H1 (cell line): ENCODE measurements around the gene WDR37. TPM values are rescaled to one million over a fixed set of nuclear protein-coding genes. Genes with fewer than 3 reads are reported as not detected.

Source experiments
- ASH2L ChIP-seq: fragments of 200-600, 300-600 bp; sonication (generic); IDR thresholded peaks from one replicate; pipeline ENCODE4 v1.7.1; 2017; ENCODE audit warnings: low read length
- CTBP2 ChIP-seq: IDR thresholded peaks from 2 replicates; pipeline ENCODE4 v1.7.0; 2011; ENCODE audit warnings: borderline replicate concordance, mild to moderate bottlenecking, moderate library complexity, mixed read lengths, low read length; ENCODE audit not compliant: insufficient read depth, insufficient read length
- GABPA ChIP-seq: IDR thresholded peaks from 2 replicates; pipeline ENCODE4 v1.6.1; 2011; ENCODE audit warnings: mild to moderate bottlenecking, low read length, moderate library complexity, borderline replicate concordance; ENCODE audit not compliant: insufficient read depth
- POU5F1 ChIP-seq: IDR thresholded peaks from 2 replicates; pipeline ENCODE4 v1.6.1; 2011; ENCODE audit warnings: low read depth, mild to moderate bottlenecking, low read length, moderate library complexity
- SRF ChIP-seq: IDR thresholded peaks from 2 replicates; pipeline ENCODE4 v1.6.1; 2011; ENCODE audit warnings: mild to moderate bottlenecking, low read depth, low read length, moderate library complexity
- TBP ChIP-seq: IDR thresholded peaks from 2 replicates; pipeline ENCODE4 v1.6.1; 2011; ENCODE audit warnings: low read depth, low read length, improper control_type of control experiment
- polyA plus RNA-seq, 7 experiments: library from polyadenylated mRNA; depleted of rRNA in 3 of 7; stranded (reverse) in 5 of 7; unstranded in 2 of 7; fragments of >200 nt in 5 of 7; fragments of 200-250 nt in 2 of 7; gene quantifications; 1 replicate in 5 of 7; 2 replicates in 1 of 7; 4 replicates in 1 of 7; pipeline versions ENCODE4 v1.2.1 to v1.2.3, GENCODE V29; 2011 to 2013; ENCODE audit warnings: missing spikeins in 2 of 7, mixed read lengths in 2 of 7
- total RNA-seq: library from RNA; stranded (reverse); fragmentation: NEBNext Ultra II Directional; extraction: Animal tissue kit (Norgen Biotek cat#: 25700); gene quantifications from 2 replicates; pipeline ENCODE4 v1.2.1, GENCODE V29; 2021

Gene WDR37
- total and polyA plus RNA-seq, 2 of the 8 experiments (the other 6 are each of a cell fraction or from before 2014, with no cell fraction given): 9.6 to 12.0 TPM

GRCh38 chr10:1107679-1108078 lies 51.5 kb downstream of the WDR37 start (continued):
- TF ChIP-seq CTBP2 (no peak), ASH2L (no peak), SRF (no peak), POU5F1 (no peak), GABPA (no peak), TBP (no peak)
